ENCODE results near the gene CREG2. TPM values are rescaled to one million over a fixed set of nuclear protein-coding genes. Genes with fewer than 3 reads are reported as not detected.
"Not testable (repeated sequence)": the region's sequence is repeated elsewhere in the genome, so short reads cannot be mapped to it uniquely, and the experiment has no call there.

Gene CREG2
- total RNA-seq, 1 experiment from 2014 or later = 1.3 TPM

GRCh38 chr2:101355401-101356054 is 31.8 kb downstream of the CREG2 start:
- intact Hi-C loops (cut with micrococcal nuclease; ENCODE audit: unreplicated experiment) = no loop called here
- no peak overlapping the region for H3K4me3 Mint-ChIP-seq (ENCODE audit: low read depth, unreplicated experiment)
- DNase-seq = no peak
- no peak overlapping the region for H3K27ac Mint-ChIP-seq (ENCODE audit: unreplicated experiment)
- no peaks in the 10 kb centered on the region for H3K9me3 Mint-ChIP-seq (ENCODE audit: low read depth, unreplicated experiment)
- H3K36me3 Mint-ChIP-seq (ENCODE audit: insufficient read depth, unreplicated experiment) = no peaks in the 10 kb centered on the region
- no peak for TF ChIP-seq CTCF (IDR thresholded peaks at IDR 0.05; ENCODE audit: unreplicated experiment)
- H3K4me1 Mint-ChIP-seq (ENCODE audit: low read depth, unreplicated experiment) = peaks cover 25% of the 10 kb centered on the region
- no TSS peak for BruUV-seq (replicated peaks)
- CTCF ChIA-PET = no interaction called here
- no peaks in the 10 kb centered on the region for H3K27me3 Mint-ChIP-seq (ENCODE audit: unreplicated experiment)

- H3K4me3 Mint-ChIP-seq (ENCODE audit: low read depth, unreplicated experiment) = no peak overlapping the region
- no peaks in the 10 kb centered on the region for H3K9me3 Mint-ChIP-seq (ENCODE audit: low read depth, unreplicated experiment)
- H3K27ac Mint-ChIP-seq (ENCODE audit: unreplicated experiment) = no peak overlapping the region
- CTCF ChIA-PET = no interaction called here
- DNase-seq = no peak
- H3K36me3 Mint-ChIP-seq (ENCODE audit: insufficient read depth, unreplicated experiment) = no peaks in the 10 kb centered on the region
- no peaks in the 10 kb centered on the region for H3K27me3 Mint-ChIP-seq (ENCODE audit: unreplicated experiment)
- intact Hi-C loops (cut with micrococcal nuclease; ENCODE audit: unreplicated experiment) = no loop called here
- no TSS peak for BruUV-seq (replicated peaks)
- no peak for TF ChIP-seq CTCF (IDR thresholded peaks at IDR 0.05; ENCODE audit: unreplicated experiment)
- H3K4me1 Mint-ChIP-seq (ENCODE audit: low read depth, unreplicated experiment) = peaks cover 16% of the 10 kb centered on the region
Measured at GRCh38 chr2:101354420-101355311, 32.6 kb downstream of the CREG2 start.

GRCh38 chr2:101352631-101353030 is 34.7 kb downstream of the CREG2 start:
- DNase-seq; H3K27me3 Mint-ChIP-seq (ENCODE audit: unreplicated experiment); CTCF ChIA-PET; H3K9me3 Mint-ChIP-seq (ENCODE audit: low read depth, unreplicated experiment); H3K4me3 Mint-ChIP-seq (ENCODE audit: low read depth, unreplicated experiment); intact Hi-C loops (cut with micrococcal nuclease; ENCODE audit: unreplicated experiment); H3K36me3 Mint-ChIP-seq (ENCODE audit: insufficient read depth, unreplicated experiment); H3K27ac Mint-ChIP-seq (ENCODE audit: unreplicated experiment); BruUV-seq (replicated peaks): not testable (repeated sequence)
- H3K4me1 Mint-ChIP-seq (ENCODE audit: low read depth, unreplicated experiment) = peaks cover 16% of the 10 kb centered on the region

- CTCF ChIA-PET = interaction anchor here (0.5 to 0.6 kb wide), 2 partner anchors 36 kb away, joined by 4 to 6 read pairs; partner anchors contain the start of gene CREG2
- no peak for DNase-seq
- Mint-ChIP-seq H3K36me3 (ENCODE audit: insufficient read depth, unreplicated experiment) (no peaks in the 10 kb centered on the region), H3K9me3 (ENCODE audit: low read depth, unreplicated experiment) (no peaks in the 10 kb centered on the region), H3K4me1 (ENCODE audit: low read depth, unreplicated experiment) (peaks cover 11% of the 10 kb centered on the region), H3K4me3 (ENCODE audit: low read depth, unreplicated experiment) (no peak overlapping the region), H3K27ac (ENCODE audit: unreplicated experiment) (no peak overlapping the region), H3K27me3 (ENCODE audit: unreplicated experiment) (no peaks in the 10 kb centered on the region)
- intact Hi-C loops (cut with micrococcal nuclease; ENCODE audit: unreplicated experiment) = no loop called here
- no peak for TF ChIP-seq CTCF (IDR thresholded peaks at IDR 0.05; ENCODE audit: unreplicated experiment)
- no TSS peak for BruUV-seq (replicated peaks)
Measured at GRCh38 chr2:101351207-101351606, 36.1 kb downstream of the CREG2 start.

Data from Calu3 (cell line).